Smooth muscle cell (in vitro differentiated cells): ENCODE measurements around the gene ARHGDIB. TPM values are rescaled to one million over a fixed set of nuclear protein-coding genes. Genes with fewer than 3 reads are reported as not detected.

ENCODE experiments used
- DNase-seq: peaks from one replicate; lab custom pipeline; 2025; ENCODE audit not compliant: unreplicated experiment; lab: John Stamatoyannopoulos, UW
- H2AFZ ChIP-seq: fragments of 200-600 bp; sonication (generic); 2 replicates; pipeline ENCODE4 v1.6.0; 2016; ENCODE audit warnings: antibody characterized with exemption, low read depth, mild to moderate bottlenecking
- H3F3A ChIP-seq: fragments of 200-600 bp; sonication (generic); 2 replicates; pipeline ENCODE4 v1.6.0; 2017; ENCODE audit warnings: antibody characterized with exemption, low read depth
- H3K27ac ChIP-seq: fragments of 200-600 bp; sonication (generic); 2 replicates; pipeline ENCODE4 v1.5.1; 2016; ENCODE audit warnings: low read depth, mild to moderate bottlenecking
- H3K27me3 ChIP-seq: fragments of 200-600 bp; sonication (generic); 2 replicates; pipeline ENCODE4 v1.6.1; 2016; ENCODE audit warnings: low read depth, mild to moderate bottlenecking
- H3K36me3 ChIP-seq: fragments of 200-600 bp; sonication (generic); 2 replicates; pipeline ENCODE4 v1.5.1; 2016; ENCODE audit warnings: low read depth
- H3K4me1 ChIP-seq: fragments of 200-600 bp; sonication (generic); 2 replicates; pipeline ENCODE4 v1.5.1; 2016; ENCODE audit warnings: low read depth
- H3K4me2 ChIP-seq: fragments of 200-600 bp; sonication (generic); 2 replicates; pipeline ENCODE4 v1.6.0; 2016; ENCODE audit warnings: mild to moderate bottlenecking
- H3K4me3 ChIP-seq: fragments of 200-600 bp; sonication (generic); 2 replicates; pipeline ENCODE4 v1.5.1; 2016; ENCODE audit warnings: mild to moderate bottlenecking
- H3K79me2 ChIP-seq: fragments of 200-600 bp; sonication (generic); 2 replicates; pipeline ENCODE4 v1.6.0; 2016; ENCODE audit warnings: low read depth, mild to moderate bottlenecking
- H3K9ac ChIP-seq: fragments of 200-600 bp; sonication (generic); 2 replicates; pipeline ENCODE4 v1.6.0; 2016; ENCODE audit warnings: low read depth
- H3K9me3 ChIP-seq: fragments of 200-600 bp; sonication (generic); replicated peaks from 2 replicates; pipeline ENCODE4 v1.5.1; 2016; ENCODE audit warnings: low read depth
- H4K20me1 ChIP-seq: fragments of 200-600 bp; sonication (generic); 2 replicates; pipeline ENCODE4 v1.6.0; 2016; ENCODE audit warnings: low read depth
- WGBS: methylation state at CpG from one replicate; pipeline ENCODE4 v1.1.7; 2016; ENCODE audit warnings: low lambda C conversion rate; 5-methylcytosine and 5-hydroxymethylcytosine counted together
- polyA plus RNA-seq: library from polyadenylated mRNA; unstranded; fragments of >200 nt; fragmentation: Nextera tagmentation; extraction: Ambion mirVana; gene quantifications from 2 replicates; pipeline ENCODE4 v1.2.1, GENCODE V29; 2016
- total RNA-seq: library from RNA; depleted of rRNA; stranded (reverse); fragments of >200 nt; gene quantifications from 2 replicates; pipeline ENCODE4 v1.2.3, GENCODE V29; 2014
- TF ChIP-seq, protein P1 (sequence below): fragments of 200-600 bp; sonication (generic); IDR thresholded peaks from 2 replicates; pipeline ENCODE4 v1.5.1; 2017; ENCODE audit warnings: borderline replicate concordance, mild to moderate bottlenecking, antibody characterized with exemption; ENCODE audit not compliant: insufficient read depth, poor library complexity, severe bottlenecking

ARHGDIB gene
- total and polyA plus RNA-seq, 2 experiments from 2014 or later, result 35.8 to 36.4 TPM

- 96% methylated on average over 1 of the region's 1 CpG for WGBS
- no peaks in the 10 kb centered on the region for H3K36me3 ChIP-seq
- DNase-seq, result no peak
Observed at GRCh38 chr12:14946861-14947260, 14.5 kb downstream of the ARHGDIB start.

DNA sequence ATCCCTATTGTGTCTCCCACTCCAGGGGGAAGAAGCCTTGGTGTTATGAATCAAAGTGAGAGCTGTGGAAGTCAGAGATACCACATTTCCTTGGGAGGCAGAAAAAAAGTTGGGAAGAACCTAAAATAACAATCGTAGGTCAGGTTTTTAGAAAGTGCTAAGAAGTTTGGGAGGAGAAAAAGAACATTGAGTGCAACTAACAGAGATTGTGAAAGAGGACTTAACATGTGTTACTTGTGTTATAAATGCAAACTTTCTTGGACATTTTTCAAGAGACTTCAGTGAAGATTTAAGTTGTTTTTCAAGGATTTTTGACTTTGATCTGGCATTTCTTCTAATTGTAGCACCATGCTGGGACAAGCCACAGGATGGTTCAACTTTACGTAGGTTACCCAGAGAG, 15.2 kb downstream of the ARHGDIB start:
- DNase-seq, result no peak
- H3K9ac ChIP-seq, result no peak overlapping the region
- H3K79me2 ChIP-seq, result no peaks in the 10 kb centered on the region
- H3K36me3 ChIP-seq, result no peaks in the 10 kb centered on the region
- H3F3A ChIP-seq, result peaks cover 13% of the 10 kb centered on the region
- H3K9me3 ChIP-seq, result no peaks in the 10 kb centered on the region
- H4K20me1 ChIP-seq, result no peaks in the 10 kb centered on the region
- no peak overlapping the region for H3K4me3 ChIP-seq
- H2AFZ ChIP-seq, result no peak overlapping the region
- 91% methylated on average over 2 of the region's 2 CpGs for WGBS
- TF ChIP-seq, protein P1, sequence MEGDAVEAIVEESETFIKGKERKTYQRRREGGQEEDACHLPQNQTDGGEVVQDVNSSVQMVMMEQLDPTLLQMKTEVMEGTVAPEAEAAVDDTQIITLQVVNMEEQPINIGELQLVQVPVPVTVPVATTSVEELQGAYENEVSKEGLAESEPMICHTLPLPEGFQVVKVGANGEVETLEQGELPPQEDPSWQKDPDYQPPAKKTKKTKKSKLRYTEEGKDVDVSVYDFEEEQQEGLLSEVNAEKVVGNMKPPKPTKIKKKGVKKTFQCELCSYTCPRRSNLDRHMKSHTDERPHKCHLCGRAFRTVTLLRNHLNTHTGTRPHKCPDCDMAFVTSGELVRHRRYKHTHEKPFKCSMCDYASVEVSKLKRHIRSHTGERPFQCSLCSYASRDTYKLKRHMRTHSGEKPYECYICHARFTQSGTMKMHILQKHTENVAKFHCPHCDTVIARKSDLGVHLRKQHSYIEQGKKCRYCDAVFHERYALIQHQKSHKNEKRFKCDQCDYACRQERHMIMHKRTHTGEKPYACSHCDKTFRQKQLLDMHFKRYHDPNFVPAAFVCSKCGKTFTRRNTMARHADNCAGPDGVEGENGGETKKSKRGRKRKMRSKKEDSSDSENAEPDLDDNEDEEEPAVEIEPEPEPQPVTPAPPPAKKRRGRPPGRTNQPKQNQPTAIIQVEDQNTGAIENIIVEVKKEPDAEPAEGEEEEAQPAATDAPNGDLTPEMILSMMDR, result no peak
- H3K27me3 ChIP-seq, result no peaks in the 10 kb centered on the region
- H3K4me1 ChIP-seq, result peaks cover 22% of the 10 kb centered on the region
- no peak overlapping the region for H3K27ac ChIP-seq
- H3K4me2 ChIP-seq, result no peak overlapping the region

More at GRCh38 chr12:14946861-14947260, 14.5 kb downstream of the ARHGDIB start:
- no peaks in the 10 kb centered on the region for H3K79me2 ChIP-seq
- no peak overlapping the region for H3K4me3 ChIP-seq
- H4K20me1 ChIP-seq, result no peaks in the 10 kb centered on the region
- peaks cover 26% of the 10 kb centered on the region for H3K4me1 ChIP-seq
- H3K27ac ChIP-seq, result no peak overlapping the region
- H3K27me3 ChIP-seq, result no peaks in the 10 kb centered on the region
- no peak overlapping the region for H3K9ac ChIP-seq
- H3K9me3 ChIP-seq, result no peaks in the 10 kb centered on the region
- H3F3A ChIP-seq, result peaks cover 20% of the 10 kb centered on the region
- H2AFZ ChIP-seq, result no peak overlapping the region
- H3K4me2 ChIP-seq, result no peak overlapping the region
- TF ChIP-seq, protein P1, result no peak

- no peaks in the 10 kb centered on the region for H3K36me3 ChIP-seq
- H3K4me1 ChIP-seq, result no peaks in the 10 kb centered on the region
- no peak overlapping the region for H3K4me3 ChIP-seq
- H4K20me1 ChIP-seq, result no peaks in the 10 kb centered on the region
- H3K4me2 ChIP-seq, result no peak overlapping the region
- TF ChIP-seq, protein P1, result no peak
- H3K9me3 ChIP-seq, result no peaks in the 10 kb centered on the region
- no peak overlapping the region for H3K9ac ChIP-seq
- H2AFZ ChIP-seq, result no peak overlapping the region
- H3F3A ChIP-seq, result peaks cover 5% of the 10 kb centered on the region
- no peak for DNase-seq
- H3K27ac ChIP-seq, result no peak overlapping the region
- no peaks in the 10 kb centered on the region for H3K79me2 ChIP-seq
- H3K27me3 ChIP-seq, result no peaks in the 10 kb centered on the region
- WGBS, result 85% methylated on average over 12 of the region's 12 CpGs
Observed at GRCh38 chr12:14942196-14942931, 19.0 kb downstream of the ARHGDIB start.

GRCh38 chr12:14941369-14941768, 20.0 kb downstream of the ARHGDIB start:
- TF ChIP-seq, protein P1, result no peak

More at GRCh38 chr12:14941369-14941768, 20.0 kb downstream of the ARHGDIB start:
- 97% methylated on average over 2 of the region's 2 CpGs for WGBS
- Histone ChIP-seq H3K36me3 (no peaks in the 10 kb centered on the region), H3K79me2 (no peaks in the 10 kb centered on the region), H3K9me3 (no peaks in the 10 kb centered on the region), H3K9ac (no peak overlapping the region), H3K27me3 (no peaks in the 10 kb centered on the region), H3K4me1 (no peaks in the 10 kb centered on the region), H3F3A (peaks cover 12% of the 10 kb centered on the region), H2AFZ (no peak overlapping the region), H3K4me3 (no peak overlapping the region), H4K20me1 (no peaks in the 10 kb centered on the region), H3K4me2 (no peak overlapping the region), H3K27ac (no peak overlapping the region)
- DNase-seq, result no peak
